DOHH2 (cell line): Measurements from ENCODE around the gene ADAP1.
"Not testable (repeated sequence)": the region's sequence is repeated elsewhere in the genome, so short reads cannot be mapped to it uniquely, and the experiment has no call there.

Source experiments
- H3F3A ChIP-seq: fragments of 200-600 bp; sonication (generic), shearing (Covaris generic); 2 replicates; pipeline ENCODE4 v1.6.0; 2016; ENCODE audit warnings: antibody characterized with exemption, mild to moderate bottlenecking; ENCODE audit not compliant: control insufficient read depth, insufficient read depth
- H3K27ac ChIP-seq: fragments of 200-600 bp; sonication (generic); 2 replicates; pipeline ENCODE4 v1.5.1; 2014; ENCODE audit warnings: low read depth, mild to moderate bottlenecking, low read length, moderate library complexity
- H3K27me3 ChIP-seq: fragments of 200-600 bp; sonication (generic); 2 replicates; pipeline ENCODE4 v1.6.1; 2014; ENCODE audit warnings: mild to moderate bottlenecking, low read length, mixed read lengths; ENCODE audit not compliant: control insufficient read depth
- H3K36me3 ChIP-seq: fragments of 200-600 bp; sonication (generic); 2 replicates; pipeline ENCODE4 v1.6.1; 2014; ENCODE audit warnings: mild to moderate bottlenecking, low read length, moderate library complexity, mixed read lengths; ENCODE audit not compliant: control insufficient read depth
- H3K4me1 ChIP-seq: fragments of 200-600 bp; sonication (generic); 2 replicates; pipeline ENCODE4 v1.6.1; 2014; ENCODE audit warnings: mild to moderate bottlenecking, low read length, mixed read lengths; ENCODE audit not compliant: control insufficient read depth
- H3K4me2 ChIP-seq: fragments of 200-600 bp; sonication (generic); 2 replicates; pipeline ENCODE4 v1.6.0; 2014; ENCODE audit warnings: mild to moderate bottlenecking, low read length, moderate library complexity
- H3K4me3 ChIP-seq: fragments of 200-600 bp; sonication (generic); 2 replicates; pipeline ENCODE4 v1.5.1; 2014; ENCODE audit warnings: mild to moderate bottlenecking, low read length, mixed read lengths
- H3K79me2 ChIP-seq: fragments of 200-600 bp; sonication (generic); 2 replicates; pipeline ENCODE4 v1.6.1; 2014; ENCODE audit warnings: mild to moderate bottlenecking, low read length, mixed read lengths; ENCODE audit not compliant: control insufficient read depth
- H3K9me2 ChIP-seq: fragments of 200-600 bp; sonication (generic); replicated peaks from 2 replicates; pipeline ENCODE4 v1.6.1; 2014; ENCODE audit warnings: mild to moderate bottlenecking, low read length, mixed read lengths; ENCODE audit not compliant: control insufficient read depth
- H3K9me3 ChIP-seq: fragments of 200-600 bp; sonication (generic); 2 replicates; pipeline ENCODE4 v1.6.1; 2014; ENCODE audit warnings: antibody characterized with exemption, low read length, mixed read lengths; ENCODE audit not compliant: control insufficient read depth, insufficient read depth
- H4K20me1 ChIP-seq: fragments of 200-600 bp; sonication (generic); 2 replicates; pipeline ENCODE4 v1.6.0; 2014; ENCODE audit warnings: low read depth, mild to moderate bottlenecking, antibody characterized with exemption, low read length, moderate library complexity; ENCODE audit not compliant: control insufficient read depth, insufficient read depth
- EZH2phosphoT487 ChIP-seq: fragments of 200-600 bp; sonication (generic); IDR thresholded peaks from 2 replicates; pipeline ENCODE4 v1.6.1; 2017; ENCODE audit warnings: borderline replicate concordance, mild to moderate bottlenecking, antibody characterized with exemption, low read length, moderate library complexity, mixed read lengths
- TF ChIP-seq, protein P1 (sequence below): fragments of 200-600 bp; sonication (generic); IDR thresholded peaks from one replicate; pipeline ENCODE4 v1.5.1; 2014; ENCODE audit warnings: antibody characterized with exemption, mild to moderate bottlenecking, low read depth, low read length; ENCODE audit not compliant: poor library complexity, severe bottlenecking

ADAP1 gene, protein sequence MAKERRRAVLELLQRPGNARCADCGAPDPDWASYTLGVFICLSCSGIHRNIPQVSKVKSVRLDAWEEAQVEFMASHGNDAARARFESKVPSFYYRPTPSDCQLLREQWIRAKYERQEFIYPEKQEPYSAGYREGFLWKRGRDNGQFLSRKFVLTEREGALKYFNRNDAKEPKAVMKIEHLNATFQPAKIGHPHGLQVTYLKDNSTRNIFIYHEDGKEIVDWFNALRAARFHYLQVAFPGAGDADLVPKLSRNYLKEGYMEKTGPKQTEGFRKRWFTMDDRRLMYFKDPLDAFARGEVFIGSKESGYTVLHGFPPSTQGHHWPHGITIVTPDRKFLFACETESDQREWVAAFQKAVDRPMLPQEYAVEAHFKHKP

DNA sequence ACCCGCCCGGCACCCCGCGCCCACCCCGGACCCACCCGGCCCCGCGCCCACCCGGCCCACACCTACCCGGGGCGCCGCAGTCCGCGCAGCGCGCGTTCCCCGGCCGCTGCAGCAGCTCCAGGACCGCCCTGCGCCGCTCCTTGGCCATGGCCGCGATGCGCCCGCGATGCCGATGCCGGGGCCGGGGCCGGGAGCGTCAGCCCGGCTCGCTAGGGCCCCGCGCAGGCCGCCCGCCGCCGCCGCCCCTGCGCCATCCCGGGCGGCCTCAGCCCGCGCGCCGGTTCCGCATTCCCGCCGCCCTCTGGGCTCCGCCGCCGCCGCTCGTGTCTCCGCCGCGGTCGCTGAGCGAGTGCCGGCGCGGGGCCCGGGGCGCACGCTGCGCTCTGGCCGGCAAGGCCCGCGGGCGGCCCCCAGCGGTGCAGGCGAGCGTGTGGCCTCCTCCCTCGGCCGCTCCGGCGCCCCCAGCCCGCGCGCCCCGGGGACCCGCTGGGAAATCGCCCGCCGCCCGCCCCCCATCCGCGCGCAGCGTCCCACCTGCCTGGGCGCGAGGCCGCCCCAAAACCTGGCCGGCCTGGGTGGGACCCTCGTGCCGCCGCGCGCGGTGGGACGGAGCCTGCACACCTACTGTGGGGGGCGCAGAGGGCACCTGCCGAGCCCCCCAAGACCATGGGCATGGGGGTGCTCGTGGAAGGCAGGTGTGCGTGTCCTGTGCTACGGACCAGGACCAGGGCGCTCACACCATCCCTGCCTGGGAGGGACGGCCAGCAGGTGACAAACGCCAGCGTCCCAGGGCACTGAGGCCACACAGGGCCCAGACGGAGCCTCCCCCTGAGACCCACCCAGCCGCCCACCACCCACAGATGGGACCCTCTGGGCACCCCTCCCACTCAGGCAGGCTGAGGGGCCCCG lies at the start of gene ADAP1:
Gene ADAP1, minus strand, starts transcription at position 351 of the 909 bp plus-strand sequence. Its CDS starts 203 bp downstream, at position 148.
- H3K4me3 ChIP-seq: peak within 1 kb of the TSS; percentile 12; the same call in 1 of the 2 replicates

DNA sequence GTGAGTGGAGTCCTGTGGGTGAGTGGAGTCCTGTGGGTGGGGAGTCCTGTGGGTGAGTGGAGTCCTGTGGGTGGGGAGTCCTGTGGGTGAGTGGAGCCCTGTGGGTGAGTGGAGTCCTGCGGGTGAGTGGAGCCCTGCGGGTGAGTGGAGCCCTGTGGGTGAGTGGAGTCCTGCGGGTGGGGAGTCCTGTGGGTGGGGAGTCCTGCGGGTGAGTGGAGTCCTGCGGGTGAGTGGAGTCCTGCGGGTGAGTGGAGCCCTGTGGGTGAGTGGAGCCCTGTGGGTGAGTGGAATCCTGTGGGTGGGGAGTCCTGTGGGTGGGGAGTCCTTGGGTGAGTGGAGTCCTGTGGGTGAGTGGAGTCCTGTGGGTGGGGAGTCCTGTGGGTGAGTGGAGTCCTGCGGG lies 48.0 kb upstream of the ADAP1 start:
- not testable (repeated sequence) for H3K4me2 ChIP-seq, H3K9me2 ChIP-seq, H3K4me3 ChIP-seq, H3K27me3 ChIP-seq, H3K9me3 ChIP-seq, H4K20me1 ChIP-seq
- H3K36me3 ChIP-seq: peaks cover 71% of the 10 kb centered on the region
- peak overlapping the region; percentile 5; the same call in 1 of the 2 replicates for H3K27ac ChIP-seq
- peaks cover 17% of the 10 kb centered on the region for H3K79me2 ChIP-seq
- peaks cover 15% of the 10 kb centered on the region for H3F3A ChIP-seq
- peaks cover 53% of the 10 kb centered on the region for H3K4me1 ChIP-seq

More for the DNA sequence above, at the start of gene ADAP1:
- Histone ChIP-seq H3K4me2 (peak within 1 kb of the TSS; percentile 46), H3K4me1 (peaks cover 35% of the 10 kb centered on the region), H3K27ac (no peak within 1 kb of the TSS), H3K79me2 (no peaks in the 10 kb centered on the region), H3K9me2 (no peaks in the 10 kb centered on the region), H3K36me3 (no peaks in the 10 kb centered on the region), H4K20me1 (peaks cover 4% of the 10 kb centered on the region; the same call in 1 of the 2 replicates), H3K27me3 (peaks cover 37% of the 10 kb centered on the region), H3F3A (no peaks in the 10 kb centered on the region; the same call in 1 of the 2 replicates), H3K9me3 (no peaks in the 10 kb centered on the region)
- TF ChIP-seq, protein P1, sequence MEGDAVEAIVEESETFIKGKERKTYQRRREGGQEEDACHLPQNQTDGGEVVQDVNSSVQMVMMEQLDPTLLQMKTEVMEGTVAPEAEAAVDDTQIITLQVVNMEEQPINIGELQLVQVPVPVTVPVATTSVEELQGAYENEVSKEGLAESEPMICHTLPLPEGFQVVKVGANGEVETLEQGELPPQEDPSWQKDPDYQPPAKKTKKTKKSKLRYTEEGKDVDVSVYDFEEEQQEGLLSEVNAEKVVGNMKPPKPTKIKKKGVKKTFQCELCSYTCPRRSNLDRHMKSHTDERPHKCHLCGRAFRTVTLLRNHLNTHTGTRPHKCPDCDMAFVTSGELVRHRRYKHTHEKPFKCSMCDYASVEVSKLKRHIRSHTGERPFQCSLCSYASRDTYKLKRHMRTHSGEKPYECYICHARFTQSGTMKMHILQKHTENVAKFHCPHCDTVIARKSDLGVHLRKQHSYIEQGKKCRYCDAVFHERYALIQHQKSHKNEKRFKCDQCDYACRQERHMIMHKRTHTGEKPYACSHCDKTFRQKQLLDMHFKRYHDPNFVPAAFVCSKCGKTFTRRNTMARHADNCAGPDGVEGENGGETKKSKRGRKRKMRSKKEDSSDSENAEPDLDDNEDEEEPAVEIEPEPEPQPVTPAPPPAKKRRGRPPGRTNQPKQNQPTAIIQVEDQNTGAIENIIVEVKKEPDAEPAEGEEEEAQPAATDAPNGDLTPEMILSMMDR: no peak
- no peak for TF ChIP-seq EZH2phosphoT487

DNA sequence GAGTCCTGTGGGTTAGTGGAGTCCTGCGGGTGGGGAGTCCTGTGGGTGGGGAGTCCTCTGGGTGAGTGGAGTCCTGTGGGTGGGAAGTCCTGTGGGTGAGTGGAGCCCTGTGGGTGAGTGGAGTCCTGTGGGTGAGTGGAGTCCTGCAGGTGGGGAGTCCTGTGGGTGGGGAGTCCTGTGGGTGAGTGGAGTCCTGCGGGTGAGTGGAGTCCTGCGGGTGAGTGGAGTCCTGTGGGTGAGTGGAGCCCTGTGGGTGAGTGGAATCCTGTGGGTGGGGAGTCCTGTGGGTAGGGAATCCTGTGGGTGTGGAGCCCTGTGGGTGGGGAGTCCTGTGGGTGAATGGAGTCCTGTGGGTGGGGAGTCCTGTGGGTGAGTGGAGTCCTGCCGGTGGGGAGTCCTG lies 47.5 kb upstream of the ADAP1 start:
- Histone ChIP-seq H3K4me1 (peaks cover 52% of the 10 kb centered on the region), H3K27ac (peak overlapping the region; percentile 5; the same call in 1 of the 2 replicates), H3K79me2 (peaks cover 14% of the 10 kb centered on the region), H3K36me3 (peaks cover 71% of the 10 kb centered on the region), H3F3A (peaks cover 15% of the 10 kb centered on the region)
- not testable (repeated sequence) for H4K20me1 ChIP-seq, H3K9me2 ChIP-seq, H3K4me3 ChIP-seq, H3K27me3 ChIP-seq, H3K4me2 ChIP-seq, H3K9me3 ChIP-seq

DNA sequence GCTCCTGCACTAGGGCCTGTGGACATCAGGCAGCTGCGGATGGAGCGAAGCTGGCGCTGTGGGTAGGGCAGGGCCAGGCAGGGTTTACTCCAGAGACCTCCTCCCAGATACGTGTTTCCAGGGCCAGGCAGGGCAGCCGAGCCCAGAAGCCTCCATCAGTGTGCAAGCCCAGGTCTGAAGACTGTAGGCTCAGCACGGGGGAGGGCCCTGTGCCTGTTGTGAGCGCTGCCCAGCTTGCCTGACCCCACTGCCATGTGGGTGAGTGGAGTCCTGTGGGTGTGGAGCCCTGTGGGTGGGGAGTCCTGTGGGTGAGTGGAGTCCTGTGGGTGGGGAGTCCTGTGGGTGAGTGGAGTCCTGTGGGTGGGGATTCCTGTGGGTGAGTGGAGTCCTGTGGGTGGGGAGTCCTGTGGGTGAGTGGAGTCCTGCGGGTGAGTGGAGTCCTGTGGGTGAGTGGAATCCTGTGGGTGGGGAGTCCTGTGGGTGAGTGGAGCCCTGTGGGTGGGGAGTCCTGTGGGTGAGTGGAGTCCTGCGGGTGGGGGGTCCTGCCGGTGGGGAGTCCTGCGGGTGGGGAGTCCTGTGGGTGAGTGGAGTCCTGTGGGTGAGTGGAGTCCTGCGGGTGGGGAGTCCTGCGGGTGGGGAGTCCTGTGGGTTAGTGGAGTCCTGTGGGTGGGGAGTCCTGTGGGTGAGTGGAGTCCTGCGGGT lies 46.7 kb upstream of the ADAP1 start:
- not testable (repeated sequence) for H3K27me3 ChIP-seq, H3K4me3 ChIP-seq, H3K9me2 ChIP-seq, H4K20me1 ChIP-seq, H3K9me3 ChIP-seq
- Histone ChIP-seq H3F3A (peaks cover 15% of the 10 kb centered on the region), H3K4me1 (peaks cover 57% of the 10 kb centered on the region), H3K79me2 (peaks cover 12% of the 10 kb centered on the region), H3K27ac (peak overlapping the region; percentile 40), H3K36me3 (peaks cover 73% of the 10 kb centered on the region), H3K4me2 (peak overlapping the region; percentile 39)
